ENCODE results near the gene DNAJA3. TPM values are rescaled to one million over a fixed set of nuclear protein-coding genes. Genes with fewer than 3 reads are reported as not detected.

Gene DNAJA3
- total and polyA plus RNA-seq, 10 of the 15 experiments (the other 5 are each of a cell fraction or from before 2014, with no cell fraction given), result 8.4 to 141 (median 60.8) TPM

GRCh38 chr16:4402439-4403132 lies 23.1 kb upstream of the DNAJA3 start (continued):
- TF ChIP-seq ZNF687 (IDR thresholded peaks at IDR 0.05) (no peak), LARP7 (IDR thresholded peaks at IDR 0.05) (0 out of 2 replicates have a peak, but pooled peaks have one; percentile 36), BCLAF1 (IDR thresholded peaks at IDR 0.05) (no peak), SRF (IDR thresholded peaks at IDR 0.05; ENCODE audit: low read depth in 2 of 2, low read length in 2 of 2) (no peak)

Measured in GM12878 (cell line).